GM12872 (cell line): ENCODE results near the gene TSC22D3.

Source experiments
- CTCF ChIP-seq: IDR thresholded peaks from 3 replicates; pipeline ENCODE4 v1.5.1; 2011; ENCODE audit warnings: low read depth, mild to moderate bottlenecking, low read length, moderate library complexity; ENCODE audit not compliant: insufficient read depth

The TSC22D3 gene

GRCh38 chrX:107755721-107756120 is 19.9 kb downstream of the TSC22D3 start:
- no peak for TF ChIP-seq CTCF

- no peak for TF ChIP-seq CTCF
These were observed 22.4 kb downstream of the TSC22D3 start for GRCh38 chrX:107753187-107753586.

- no peak for TF ChIP-seq CTCF
These were observed 22.9 kb downstream of the TSC22D3 start for GRCh38 chrX:107752714-107753113.

- no peak for TF ChIP-seq CTCF
These were observed 23.5 kb downstream of the TSC22D3 start for GRCh38 chrX:107752043-107752442.

GRCh38 chrX:107750861-107751445 is 24.6 kb downstream of the TSC22D3 start:
- TF ChIP-seq CTCF = no peak

- no peak for TF ChIP-seq CTCF
These were observed 25.3 kb downstream of the TSC22D3 start for GRCh38 chrX:107750263-107750662.

- TF ChIP-seq CTCF = no peak
These were observed 27.1 kb downstream of the TSC22D3 start for GRCh38 chrX:107748506-107748905.
